Keratinocyte (primary cell): ENCODE results near the gene PLAAT1.

Experiments used
- CTCF ChIP-seq, 3 experiments: IDR thresholded peaks in 1 of 3; conservative IDR thresholded peaks in 1 of 3; optimal IDR thresholded peaks in 1 of 3; 2 replicates in 2 of 3; 3 replicates in 1 of 3; pipeline versions ENCODE3 to v1.5.1; 2011; ENCODE audit warnings: low read length in 3 of 3, mild to moderate bottlenecking in 3 of 3, moderate library complexity in 2 of 3, control low read depth in 1 of 3, inconsistent platforms in 1 of 3; ENCODE audit not compliant: insufficient read depth in 2 of 3; ENCODE audit errors: extremely low read depth in 1 of 3
- EZH2 ChIP-seq: IDR thresholded peaks from one replicate; pipeline ENCODE4 v1.6.1; 2012; ENCODE audit warnings: inconsistent platforms, mild to moderate bottlenecking, low read length, moderate library complexity

DNA sequence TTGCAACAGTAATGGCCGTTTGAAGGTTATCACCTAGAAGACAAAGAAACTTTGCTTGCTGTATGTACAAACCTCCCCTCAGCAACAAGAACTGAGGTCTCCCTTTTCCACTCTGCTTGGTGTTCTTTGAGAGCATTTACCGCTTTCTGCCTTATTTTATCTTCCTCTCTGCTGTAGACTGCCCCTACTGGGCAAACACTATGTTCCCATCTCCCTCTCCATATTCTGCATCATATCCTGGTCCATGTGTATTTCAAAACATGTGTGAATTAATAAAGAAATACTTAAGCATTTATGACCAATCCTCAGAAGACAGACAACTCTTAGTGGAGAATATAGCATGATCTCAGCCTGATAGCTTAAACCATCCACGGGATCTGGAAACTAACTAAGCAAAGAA lies 73.1 kb downstream of the PLAAT1 start:
- peak in 1 of 3 experiments; percentile 2 for TF ChIP-seq CTCF (optimal IDR thresholded peaks at IDR 0.05 in 1 of 3, IDR thresholded peaks at IDR 0.05 in 1 of 3, conservative IDR thresholded peaks at IDR 0.05 in 1 of 3; ENCODE audit: extremely low read depth in 1 of 3, insufficient read depth in 2 of 3, low read length in 3 of 3)
- no peak for TF ChIP-seq EZH2
